Pulmonary artery endothelial cell (primary cell): ENCODE data around the gene MAP4K2. TPM values are rescaled to one million over a fixed set of nuclear protein-coding genes. Genes with fewer than 3 reads are reported as not detected.
"Not testable (repeated sequence)": the region's sequence is repeated elsewhere in the genome, so short reads cannot be mapped to it uniquely, and the experiment has no call there.

Experiments
- DNase-seq: peaks from one replicate; pipeline ENCODE4 v3.0.0-alpha.2; 2011; ENCODE audit warnings: low read depth, low spot score
- total RNA-seq: library from RNA; depleted of rRNA; stranded (reverse); fragments of >200 nt; gene quantifications from 2 replicates; pipeline ENCODE4 v1.2.3, GENCODE V29; 2014

MAP4K2 gene
- total RNA-seq, 1 donor from 2014 or later: 34.8 TPM

DNA sequence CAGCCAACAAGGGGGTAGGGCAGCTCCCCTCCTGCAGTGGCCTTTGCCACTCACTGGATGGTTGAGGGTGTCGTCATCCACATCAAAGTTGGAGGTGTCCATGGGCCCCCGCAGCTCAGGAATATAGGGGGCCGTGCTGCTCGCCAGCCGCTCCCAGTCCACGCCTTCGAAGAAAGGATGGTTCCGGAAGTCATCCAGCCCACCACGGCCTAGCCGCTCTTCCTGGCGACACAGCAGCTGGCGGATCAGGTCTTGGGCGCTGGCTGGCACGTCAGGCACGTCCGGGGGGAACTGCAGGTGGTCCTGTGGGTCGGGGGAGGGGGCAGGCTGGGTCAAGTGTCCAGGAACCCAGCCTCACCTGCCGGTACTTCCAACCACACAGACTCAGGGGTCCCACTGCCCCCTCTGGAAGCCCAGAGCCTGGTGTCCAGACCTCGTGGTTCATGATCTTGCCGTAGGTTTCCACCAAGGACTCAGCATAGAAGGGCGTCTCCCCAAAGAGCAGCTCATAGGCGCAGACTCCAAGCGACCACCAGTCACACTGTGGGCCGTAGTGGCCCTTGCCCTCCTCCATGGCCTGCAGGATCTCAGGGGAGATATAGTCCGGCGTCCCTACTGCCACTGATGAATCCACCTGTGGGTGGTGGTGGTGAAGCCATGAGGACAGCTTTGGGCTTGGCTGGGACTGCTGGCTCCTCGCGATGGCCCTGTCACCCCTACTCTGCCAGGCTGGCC lies 35.8 kb upstream of the MAP4K2 start:
- DNase-seq: no peak

- no peak for DNase-seq
These were observed 34.9 kb upstream of the MAP4K2 start for GRCh38 chr11:64837887-64838351.

GRCh38 chr11:64836448-64837072 lies 33.5 kb upstream of the MAP4K2 start:
- no peak for DNase-seq

DNA sequence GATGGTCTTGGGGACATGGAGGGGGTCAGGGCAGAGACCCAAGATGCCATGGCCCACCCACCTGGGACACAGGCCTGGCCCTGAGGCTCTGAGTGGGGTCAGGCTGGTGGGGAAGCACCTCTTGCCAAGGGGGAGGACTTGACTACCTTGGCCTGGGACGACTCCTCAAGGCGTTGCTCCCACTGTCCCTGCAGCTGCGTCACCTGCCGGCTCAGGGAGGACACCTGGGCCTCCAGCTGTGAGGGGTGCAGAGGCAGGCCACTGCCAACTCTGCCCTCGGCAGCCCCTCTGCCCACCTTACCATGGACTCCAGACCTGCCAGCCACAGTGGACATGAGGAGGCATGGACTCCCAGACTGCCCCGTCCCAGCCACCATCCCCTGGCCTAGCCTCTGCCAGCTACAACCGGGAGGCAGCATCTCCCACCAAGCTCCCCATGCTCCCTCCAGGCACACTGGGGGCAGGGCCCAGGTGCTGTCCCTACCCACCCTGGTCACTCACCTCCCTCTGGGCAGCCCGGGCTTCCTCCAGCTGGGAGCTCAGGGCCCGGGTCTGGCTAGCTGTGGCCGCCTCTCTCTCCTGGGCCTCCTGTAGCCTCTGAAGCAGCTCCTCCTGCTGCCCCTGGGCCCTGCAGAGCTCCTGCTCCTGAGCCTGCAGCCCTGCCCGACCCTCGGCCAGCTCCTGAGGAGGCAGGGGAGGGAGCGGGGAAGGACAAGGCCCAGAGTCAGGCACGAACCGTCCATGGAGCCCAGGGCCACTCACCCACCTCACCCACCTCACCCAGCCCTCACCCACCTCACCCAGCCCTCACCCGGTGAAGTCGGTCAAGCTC lies 32.8 kb upstream of the MAP4K2 start:
- no peak for DNase-seq

DNA sequence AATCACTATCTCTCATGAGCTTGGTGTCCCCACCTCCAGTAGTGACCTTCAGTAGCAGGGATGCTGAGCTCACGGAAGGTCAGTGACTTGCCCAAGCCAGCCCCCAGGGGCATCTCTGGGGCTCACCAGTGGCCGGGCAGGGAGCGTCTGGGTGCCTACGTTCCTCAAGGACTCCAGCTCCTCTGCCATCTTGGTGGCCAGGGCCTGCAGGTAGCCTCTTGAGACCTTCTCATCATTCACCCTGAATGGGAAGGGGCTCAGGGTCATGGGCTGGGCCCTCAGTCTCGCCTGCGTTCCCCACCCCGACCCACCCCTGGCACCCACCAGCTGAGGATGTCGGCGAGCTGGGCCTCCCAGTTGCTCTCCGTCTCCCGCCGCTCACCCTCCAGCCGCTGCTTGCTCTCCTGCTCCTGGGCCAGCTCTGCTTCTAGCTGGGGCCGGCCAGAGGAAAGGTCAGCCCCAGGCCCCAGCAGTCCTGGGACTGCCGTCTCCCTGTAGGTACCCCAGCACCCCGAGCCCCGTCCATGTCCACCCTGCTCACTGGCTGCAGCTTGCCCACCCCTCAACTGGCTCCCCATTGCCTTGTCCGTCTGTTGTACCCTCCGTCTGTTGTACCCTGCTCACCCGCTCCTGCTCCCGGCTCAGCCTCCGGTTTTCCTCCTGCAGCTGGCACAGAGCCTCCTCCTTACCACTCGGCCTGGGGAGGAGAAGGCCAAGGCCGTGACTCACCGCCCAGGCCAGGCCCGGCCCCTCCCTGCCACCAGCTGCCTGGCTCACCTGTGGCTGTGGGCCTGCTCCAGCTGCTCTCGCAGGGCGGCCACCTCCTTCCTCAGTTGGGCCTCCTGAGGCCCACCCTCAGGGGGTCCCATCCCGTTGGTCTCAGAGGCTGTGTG lies 32.0 kb upstream of the MAP4K2 start:
- DNase-seq: no peak

DNA sequence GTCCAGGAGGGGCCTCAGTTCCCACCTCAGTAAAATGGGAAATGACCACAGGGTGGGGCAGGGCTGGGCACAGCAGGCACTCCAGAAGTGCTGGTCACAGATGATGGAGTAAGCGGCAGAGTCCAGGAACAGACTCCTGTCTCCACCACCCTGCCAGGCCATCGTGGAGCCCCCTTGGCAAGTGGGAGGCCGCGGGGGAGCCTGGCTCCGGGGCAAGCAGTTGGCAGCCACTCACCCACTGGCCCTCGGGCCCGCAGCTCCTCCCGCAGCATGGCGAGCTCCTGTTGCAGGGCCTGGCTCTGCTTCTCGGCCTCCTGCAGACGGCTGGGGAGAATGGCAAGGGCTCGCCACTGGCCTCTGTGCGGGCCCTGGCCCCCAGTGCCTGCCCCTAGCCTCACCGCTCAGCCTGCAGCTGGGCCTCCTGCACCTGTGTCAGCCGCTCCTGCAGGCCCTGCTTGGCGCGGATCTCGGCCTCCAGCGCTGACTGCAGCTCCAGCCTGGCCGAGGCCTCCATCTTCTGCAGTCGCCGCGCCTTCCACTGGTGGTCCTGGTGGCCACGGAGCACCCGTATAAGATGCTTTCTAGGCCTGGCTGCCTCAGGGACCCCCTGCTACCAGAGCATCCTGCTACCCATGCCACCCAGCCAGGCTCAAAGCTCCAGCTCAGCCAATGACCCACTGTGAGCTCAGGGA lies 31.2 kb upstream of the MAP4K2 start:
- DNase-seq: no peak

DNA sequence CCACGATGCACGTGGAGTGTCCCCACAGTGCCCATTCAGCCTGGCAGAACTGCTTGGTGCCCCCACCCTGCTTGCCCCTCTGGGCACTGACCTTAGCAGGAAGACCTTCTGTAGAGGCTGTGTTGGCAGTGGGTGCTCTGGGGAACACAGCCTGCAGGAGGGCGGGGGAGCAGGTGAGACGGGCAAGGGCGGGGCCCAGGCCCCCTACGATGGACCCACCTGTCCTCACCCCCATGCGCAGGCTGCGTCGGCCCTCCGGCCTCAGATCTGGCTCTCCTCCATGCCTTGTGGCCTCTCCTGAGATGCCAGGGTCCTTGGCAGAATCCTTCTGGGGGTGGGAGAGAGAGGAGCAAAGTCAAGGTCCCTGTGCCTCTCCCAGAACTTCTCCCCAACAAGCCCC lies 30.5 kb upstream of the MAP4K2 start:
- DNase-seq: no peak

DNA sequence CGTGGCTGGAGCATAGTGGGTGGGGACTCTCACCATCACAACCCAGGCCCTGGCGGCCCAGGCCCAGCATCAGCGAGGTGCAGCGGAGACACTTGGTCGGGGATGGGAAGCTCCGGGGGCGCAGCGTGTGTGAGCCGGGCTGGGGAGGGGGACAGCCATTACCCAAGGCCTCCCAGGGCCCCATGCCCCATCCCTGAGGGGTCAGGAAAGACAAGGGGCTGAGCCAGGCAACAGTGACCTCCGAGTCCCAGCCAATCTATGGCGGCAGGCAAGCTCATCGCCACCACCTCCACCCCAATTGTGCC lies 30.1 kb upstream of the MAP4K2 start:
- no peak for DNase-seq

GRCh38 chr11:64832467-64833197 lies 29.6 kb upstream of the MAP4K2 start:
- no peak for DNase-seq

GRCh38 chr11:64831411-64831891 lies 28.4 kb upstream of the MAP4K2 start:
- no peak for DNase-seq

GRCh38 chr11:64829536-64830251 lies 26.7 kb upstream of the MAP4K2 start:
- no peak for DNase-seq

DNA sequence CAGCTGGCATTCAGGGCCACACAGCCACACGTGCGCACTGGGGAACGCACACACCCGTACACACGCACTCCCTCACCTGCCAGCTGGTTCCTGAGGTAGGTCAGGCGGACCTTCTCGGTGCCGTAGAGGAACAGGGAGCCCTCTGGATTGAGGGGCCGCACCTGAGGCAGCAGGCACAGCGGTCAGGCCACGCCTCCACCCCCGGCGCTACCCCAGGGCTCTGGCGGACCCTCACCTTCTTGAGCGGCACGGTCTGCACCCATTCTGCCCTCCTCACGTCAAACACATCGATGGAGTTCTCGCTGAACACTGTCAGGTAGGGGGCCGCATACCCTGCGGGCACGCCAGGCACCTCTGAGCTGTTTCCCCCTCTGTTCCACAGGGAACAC lies 24.4 kb upstream of the MAP4K2 start:
- DNase-seq: no peak

DNA sequence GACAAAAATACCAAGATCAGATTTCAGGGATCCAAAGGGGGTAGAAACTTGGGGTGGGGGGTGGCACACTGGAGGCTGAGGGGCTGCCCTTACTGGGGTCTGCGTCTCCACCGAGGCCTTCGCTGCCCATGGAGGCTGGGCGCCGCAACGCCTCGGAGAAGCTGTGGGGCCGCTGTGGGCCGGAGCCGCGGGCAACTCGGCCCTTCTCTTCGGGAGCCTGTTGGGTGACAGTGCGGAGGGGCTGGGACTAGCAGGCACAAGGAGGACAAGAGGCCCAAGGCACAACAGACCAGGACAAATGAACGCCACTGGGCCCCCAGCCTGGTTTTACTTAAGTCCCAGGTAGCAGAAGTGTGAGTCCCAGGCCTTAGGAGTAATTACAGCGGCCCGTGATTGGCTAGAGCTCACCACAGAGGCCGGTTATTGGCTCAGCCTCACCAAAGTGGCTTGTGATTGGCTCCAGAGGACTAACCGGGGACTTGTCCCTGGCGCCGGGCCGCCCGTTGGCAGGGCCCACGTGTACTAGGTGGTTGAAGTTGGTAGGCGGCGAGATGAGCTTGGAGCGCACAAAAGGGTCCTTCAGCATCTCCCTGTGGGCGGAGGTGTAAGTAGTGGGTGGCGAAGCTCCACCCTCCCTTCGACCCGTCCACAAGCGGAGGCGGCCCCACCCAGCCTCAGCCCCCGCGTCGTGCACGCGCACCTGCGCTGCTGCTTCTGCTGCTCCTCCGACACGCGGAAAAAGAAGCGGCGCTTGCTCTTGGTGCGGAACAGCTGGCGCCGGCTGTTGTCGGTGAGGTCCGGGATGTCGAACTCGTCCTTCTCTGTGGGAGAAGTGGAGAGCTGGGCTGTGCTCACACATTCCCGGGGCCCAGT lies 23.8 kb upstream of the MAP4K2 start:
- DNase-seq: no peak

DNA sequence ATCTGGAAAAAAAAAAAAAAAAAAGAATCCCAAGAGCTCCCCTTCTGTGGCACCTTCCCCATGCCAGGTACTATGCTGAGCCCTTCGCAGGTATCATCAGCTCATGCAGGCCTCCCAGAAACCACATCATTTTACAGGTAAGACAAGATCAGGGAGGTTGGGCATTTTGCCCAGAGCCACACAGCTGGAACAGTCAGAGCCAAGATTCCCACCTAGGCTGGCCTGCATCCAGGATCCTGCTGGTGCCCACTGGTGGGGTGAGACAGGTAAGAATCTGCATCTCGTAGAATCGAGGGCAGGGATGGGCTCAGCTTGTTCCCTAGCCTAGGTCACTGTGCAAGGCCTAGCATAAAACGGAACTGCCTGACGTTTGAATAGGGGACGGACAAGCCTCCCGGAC lies 23.0 kb upstream of the MAP4K2 start:
- no peak for DNase-seq

- DNase-seq: no peak
These were observed 20.6 kb upstream of the MAP4K2 start for GRCh38 chr11:64823568-64824119.

DNA sequence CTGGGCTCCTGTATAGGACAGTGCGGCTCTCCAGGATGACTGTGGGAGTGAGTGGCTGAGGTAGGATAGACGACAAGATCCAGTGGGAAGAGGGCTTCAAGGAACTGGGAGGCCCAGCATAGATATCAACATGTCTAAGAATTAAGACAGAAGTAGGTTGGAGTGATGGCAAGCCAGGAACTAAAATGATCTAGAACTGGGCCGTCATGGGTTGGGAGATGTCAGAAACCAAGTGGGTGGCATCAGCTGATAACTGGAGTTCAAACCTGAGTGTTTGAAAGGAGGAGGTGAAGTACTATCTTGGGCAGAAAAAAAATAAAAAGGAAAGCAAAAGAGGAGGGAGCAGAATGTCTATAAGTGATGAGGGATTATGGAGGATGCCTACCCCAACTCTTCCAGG lies 14.5 kb upstream of the MAP4K2 start:
- no peak for DNase-seq

- not testable (repeated sequence) for DNase-seq
These were observed 12.4 kb upstream of the MAP4K2 start for GRCh38 chr11:64815433-64815832.

DNA sequence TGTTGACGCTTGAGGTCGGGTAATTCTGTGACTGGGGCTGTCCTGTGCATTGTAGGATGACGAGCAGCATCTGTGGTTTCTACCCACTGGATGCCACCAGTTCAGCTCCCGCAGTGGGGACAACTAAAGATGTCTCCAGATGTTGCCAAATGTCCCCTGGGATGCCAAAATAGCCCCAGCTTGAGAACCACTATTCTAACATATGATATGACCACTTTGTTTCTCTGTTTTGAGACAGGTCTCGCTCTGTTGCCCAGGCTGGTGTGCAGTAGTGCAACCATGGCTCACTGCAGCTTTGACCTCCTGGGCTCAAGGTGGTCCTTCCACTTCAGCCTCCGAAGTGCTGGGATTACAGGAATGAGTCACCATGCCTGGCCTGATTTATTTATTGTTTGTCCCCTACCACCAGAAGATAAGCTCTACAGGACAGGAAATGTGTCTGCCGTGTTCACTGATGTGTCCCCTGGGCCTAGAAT lies 11.7 kb upstream of the MAP4K2 start:
- DNase-seq: no peak
